ENCODE results near the gene TPM1.

The TPM1 gene

GRCh38 chr15:63016234-63016633 is 26.3 kb upstream of the TPM1 start:
- DNase-seq (ENCODE audit: low spot score) = no peak

- DNase-seq (ENCODE audit: low spot score) = no peak
Measured at GRCh38 chr15:63018639-63019038, 23.9 kb upstream of the TPM1 start.

GRCh38 chr15:63019511-63020109 is 22.9 kb upstream of the TPM1 start:
- DNase-seq (ENCODE audit: low spot score) = peak; percentile 73

- no peak for DNase-seq (ENCODE audit: low spot score)
Measured at GRCh38 chr15:63020128-63020527, 22.4 kb upstream of the TPM1 start.

GRCh38 chr15:63020759-63021430 is 21.7 kb upstream of the TPM1 start:
- DNase-seq (ENCODE audit: low spot score) = no peak

- no peak for DNase-seq (ENCODE audit: low spot score)
Measured at GRCh38 chr15:63022181-63022580, 20.4 kb upstream of the TPM1 start.

- no peak for DNase-seq (ENCODE audit: low spot score)
Measured at GRCh38 chr15:63022663-63023062, 19.9 kb upstream of the TPM1 start.

- DNase-seq (ENCODE audit: low spot score) = no peak
Measured at GRCh38 chr15:63023351-63023945, 19.1 kb upstream of the TPM1 start.

GRCh38 chr15:63025460-63025859 is 17.1 kb upstream of the TPM1 start:
- no peak for DNase-seq (ENCODE audit: low spot score)

- no peak for DNase-seq (ENCODE audit: low spot score)
Measured at GRCh38 chr15:63027646-63028045, 14.9 kb upstream of the TPM1 start.

- DNase-seq (ENCODE audit: low spot score) = no peak
Measured at GRCh38 chr15:63028442-63029110, 14.0 kb upstream of the TPM1 start.

GRCh38 chr15:63029676-63030075 is 12.9 kb upstream of the TPM1 start:
- DNase-seq (ENCODE audit: low spot score) = no peak

GRCh38 chr15:63030101-63030551 is 12.4 kb upstream of the TPM1 start:
- DNase-seq (ENCODE audit: low spot score) = no peak

GRCh38 chr15:63034578-63034977 is 8.0 kb upstream of the TPM1 start:
- DNase-seq (ENCODE audit: low spot score) = no peak

- no peak for DNase-seq (ENCODE audit: low spot score)
Measured at GRCh38 chr15:63035253-63035652, 7.3 kb upstream of the TPM1 start.

GRCh38 chr15:63035977-63036376 is 6.6 kb upstream of the TPM1 start:
- DNase-seq (ENCODE audit: low spot score) = peak; percentile 39

- DNase-seq (ENCODE audit: low spot score) = no peak
Measured at GRCh38 chr15:63037976-63038720, 4.4 kb upstream of the TPM1 start.

- DNase-seq (ENCODE audit: low spot score) = no peak
Measured at GRCh38 chr15:63038926-63039673, 3.4 kb upstream of the TPM1 start.

GRCh38 chr15:63039811-63040210 is 2.7 kb upstream of the TPM1 start:
- no peak for DNase-seq (ENCODE audit: low spot score)

GRCh38 chr15:63040509-63040908 is 2.0 kb upstream of the TPM1 start:
- no peak for DNase-seq (ENCODE audit: low spot score)

GRCh38 chr15:63040954-63041353 is 1.6 kb upstream of the TPM1 start:
- DNase-seq (ENCODE audit: low spot score) = no peak
